Suprapubic skin (tissue), 4 donors: ENCODE measurements around the gene SAMD11.

Experiments used
- EP300 ChIP-seq: sonication (generic); formaldehyde crosslinking; IDR thresholded peaks from one replicate; pipeline ENCODE4 v1.6.1; 2017; ENCODE audit warnings: antibody characterized with exemption
- POLR2AphosphoS5 ChIP-seq, 3 donors: sonication (generic); formaldehyde crosslinking; IDR thresholded peaks; one replicate each; pipeline ENCODE4 v1.6.1; 2017; ENCODE audit warnings: antibody characterized with exemption in 3 of 3
- TF ChIP-seq, protein P1 (sequence below), 2 donors: fragments of 200-600 bp in 1 of 2; fragments of 450-650 bp in 1 of 2; sonication (generic) in 1 of 2; IDR thresholded peaks; one replicate each; pipeline ENCODE4 v1.5.1; 2016 to 2019; ENCODE audit warnings: antibody characterized with exemption in 2 of 2, mild to moderate bottlenecking in 1 of 2, moderate library complexity in 1 of 2

DNA sequence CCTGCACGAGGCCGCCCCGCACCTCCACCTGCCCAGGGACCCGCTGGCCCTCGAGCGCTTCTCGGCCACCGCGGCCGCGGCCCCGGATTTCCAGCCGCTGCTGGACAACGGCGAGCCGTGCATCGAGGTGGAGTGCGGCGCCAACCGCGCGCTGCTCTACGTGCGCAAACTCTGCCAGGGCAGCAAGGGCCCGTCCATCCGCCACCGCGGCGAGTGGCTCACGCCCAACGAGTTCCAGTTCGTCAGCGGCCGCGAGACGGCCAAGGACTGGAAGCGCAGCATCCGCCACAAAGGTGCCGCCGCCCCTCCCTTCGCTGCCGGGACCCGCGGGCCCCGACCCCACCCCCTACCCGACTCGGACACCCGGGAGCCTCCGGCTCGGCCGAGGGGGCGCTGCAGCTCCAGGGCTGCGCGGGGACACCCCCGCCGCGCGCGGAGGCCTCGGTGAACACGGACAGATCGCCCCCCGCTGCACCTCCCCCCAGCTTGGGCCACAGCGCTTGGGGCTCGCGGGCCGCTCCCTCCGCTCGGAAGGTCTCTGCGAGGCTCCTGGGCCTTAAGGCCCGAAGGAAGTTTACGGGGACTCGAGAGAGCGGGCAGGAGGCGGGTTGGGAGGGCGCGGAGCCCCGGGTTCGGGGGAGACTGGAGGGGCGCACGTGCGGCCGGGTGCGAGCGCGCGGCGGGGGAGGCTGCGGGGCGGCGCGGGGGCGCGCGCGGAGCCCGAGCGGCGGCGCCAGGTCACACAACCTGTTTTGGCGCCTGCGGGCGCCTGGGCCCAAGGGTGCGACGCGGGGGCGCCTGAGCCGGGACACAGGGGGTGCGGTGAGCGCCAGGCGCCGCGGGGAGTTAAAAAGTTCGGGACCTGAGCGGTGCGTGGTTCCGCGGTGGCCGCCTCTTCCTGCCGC lies 1.2 kb downstream of the SAMD11 start:
- TF ChIP-seq, protein P1, sequence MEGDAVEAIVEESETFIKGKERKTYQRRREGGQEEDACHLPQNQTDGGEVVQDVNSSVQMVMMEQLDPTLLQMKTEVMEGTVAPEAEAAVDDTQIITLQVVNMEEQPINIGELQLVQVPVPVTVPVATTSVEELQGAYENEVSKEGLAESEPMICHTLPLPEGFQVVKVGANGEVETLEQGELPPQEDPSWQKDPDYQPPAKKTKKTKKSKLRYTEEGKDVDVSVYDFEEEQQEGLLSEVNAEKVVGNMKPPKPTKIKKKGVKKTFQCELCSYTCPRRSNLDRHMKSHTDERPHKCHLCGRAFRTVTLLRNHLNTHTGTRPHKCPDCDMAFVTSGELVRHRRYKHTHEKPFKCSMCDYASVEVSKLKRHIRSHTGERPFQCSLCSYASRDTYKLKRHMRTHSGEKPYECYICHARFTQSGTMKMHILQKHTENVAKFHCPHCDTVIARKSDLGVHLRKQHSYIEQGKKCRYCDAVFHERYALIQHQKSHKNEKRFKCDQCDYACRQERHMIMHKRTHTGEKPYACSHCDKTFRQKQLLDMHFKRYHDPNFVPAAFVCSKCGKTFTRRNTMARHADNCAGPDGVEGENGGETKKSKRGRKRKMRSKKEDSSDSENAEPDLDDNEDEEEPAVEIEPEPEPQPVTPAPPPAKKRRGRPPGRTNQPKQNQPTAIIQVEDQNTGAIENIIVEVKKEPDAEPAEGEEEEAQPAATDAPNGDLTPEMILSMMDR (IDR thresholded peaks at IDR 0.05) = no peak
- TF ChIP-seq POLR2AphosphoS5 (IDR thresholded peaks at IDR 0.05) = no peak
- TF ChIP-seq EP300 = no peak
